Stimulated activated naive B cell treated with anti-CD40 and anti-IgM and Interleukin-4, amounts not matched to agents 10 μg/mL and 1 μg/mL and 100 μg/mL, for 72 hours (primary cell): ENCODE data around the gene NTSR1.
A peak's percentile ranks its signal among the peaks of the same experiment; 100 is the strongest.
"Not testable (repeated sequence)": the region's sequence is repeated elsewhere in the genome, so short reads cannot be mapped to it uniquely, and the experiment has no call there.

Source experiments
- ATAC-seq, 2 donors: fragments of 150-1000 bp; cut with Tn5 transposase; replicated peaks; 2 replicates each; pipeline ENCODE4 v1.10.0; 2021; ENCODE audit warnings: moderate library complexity in 1 of 2
- DNase-seq: peaks from one replicate; pipeline ENCODE4 v3.0.0; 2021
- H3K27ac Mint-ChIP-seq: one replicate; pipeline ENCODE4 v1.8.0; 2022; ENCODE audit warnings: mild to moderate bottlenecking, mixed read lengths
- H3K27me3 Mint-ChIP-seq, 2 donors: one replicate each; pipeline ENCODE4 v1.8.0; 2022; ENCODE audit warnings: mixed read lengths in 2 of 2
- H3K36me3 Mint-ChIP-seq, 2 donors: one replicate each; pipeline ENCODE4 v1.8.0; 2022; ENCODE audit warnings: mixed read lengths in 2 of 2, mild to moderate bottlenecking in 1 of 2
- H3K4me1 Mint-ChIP-seq, 2 donors: one replicate each; pipeline ENCODE4 v1.8.0; 2022; ENCODE audit warnings: mixed read lengths in 2 of 2, mild to moderate bottlenecking in 1 of 2
- H3K4me3 Mint-ChIP-seq, 2 donors: one replicate each; pipeline ENCODE4 v1.8.0; 2022; ENCODE audit warnings: mild to moderate bottlenecking in 2 of 2, mixed read lengths in 2 of 2, moderate library complexity in 1 of 2
- H3K9me3 Mint-ChIP-seq, 2 donors: one replicate each; pipeline ENCODE4 v1.8.0; 2022; ENCODE audit warnings: mixed read lengths in 2 of 2, mild to moderate bottlenecking in 1 of 2

Gene NTSR1

DNA sequence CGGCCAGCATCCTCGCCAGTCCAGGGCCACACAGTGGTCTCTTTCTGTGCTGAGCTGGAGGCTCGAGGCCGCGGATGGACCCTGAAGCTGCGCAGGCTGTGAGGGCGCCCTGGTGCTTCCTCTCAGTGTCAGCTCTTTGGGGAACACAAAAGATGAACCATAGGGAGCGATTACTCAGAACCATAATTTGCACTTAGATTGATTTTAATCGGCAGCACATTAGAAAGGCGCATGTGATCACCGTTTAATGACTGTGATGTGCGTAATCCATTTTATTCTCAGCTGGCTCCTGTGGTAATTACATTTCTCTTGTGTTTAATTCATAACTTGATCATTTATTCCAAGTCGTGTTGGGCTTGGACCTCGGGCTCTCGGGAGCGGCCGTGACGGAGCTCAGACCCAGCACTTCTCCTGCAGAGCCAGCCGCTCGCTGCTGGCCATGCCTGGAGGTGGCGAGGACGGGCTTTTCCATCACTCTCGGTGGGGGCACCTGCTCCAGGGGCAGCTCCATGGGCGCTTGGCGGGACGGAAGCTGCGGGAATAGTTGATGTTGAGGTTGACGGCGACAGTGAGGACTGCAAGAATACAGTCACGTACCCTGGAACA, 25.6 kb upstream of the NTSR1 start:
- H3K4me3 Mint-ChIP-seq: no peak overlapping the region
- H3K4me1 Mint-ChIP-seq: peaks cover 17 to 23% of the 10 kb centered on the region in 2 donors
- peaks cover 5 to 23% of the 10 kb centered on the region in 2 donors for H3K36me3 Mint-ChIP-seq
- DNase-seq (no peak), ATAC-seq (no peak)
- H3K27me3 Mint-ChIP-seq: peaks cover 25 to 37% of the 10 kb centered on the region in 2 donors
- H3K27ac Mint-ChIP-seq: no peak overlapping the region
- H3K9me3 Mint-ChIP-seq: peaks cover 3 to 5% of the 10 kb centered on the region in 2 donors

- Mint-ChIP-seq H3K27me3 (peaks cover 22 to 40% of the 10 kb centered on the region in 2 donors), H3K36me3 (peaks cover 5 to 20% of the 10 kb centered on the region in 2 donors), H3K4me1 (peaks cover 13 to 18% of the 10 kb centered on the region in 2 donors)
- not testable (repeated sequence) for H3K4me3 Mint-ChIP-seq, H3K9me3 Mint-ChIP-seq, DNase-seq, H3K27ac Mint-ChIP-seq, ATAC-seq
These were observed 24.8 kb upstream of the NTSR1 start for GRCh38 chr20:62683660-62684322.

GRCh38 chr20:62684981-62685380, 23.7 kb upstream of the NTSR1 start:
- H3K36me3 Mint-ChIP-seq: peaks cover 5 to 15% of the 10 kb centered on the region in 2 donors
- peaks cover 12 to 16% of the 10 kb centered on the region in 2 donors for H3K4me1 Mint-ChIP-seq
- ATAC-seq (no peak), DNase-seq (no peak)
- no peak overlapping the region for H3K4me3 Mint-ChIP-seq
- peaks cover 0 to 5% of the 10 kb centered on the region in 2 donors for H3K9me3 Mint-ChIP-seq
- H3K27me3 Mint-ChIP-seq: peaks cover 22 to 46% of the 10 kb centered on the region in 2 donors
- H3K27ac Mint-ChIP-seq: no peak overlapping the region

DNA sequence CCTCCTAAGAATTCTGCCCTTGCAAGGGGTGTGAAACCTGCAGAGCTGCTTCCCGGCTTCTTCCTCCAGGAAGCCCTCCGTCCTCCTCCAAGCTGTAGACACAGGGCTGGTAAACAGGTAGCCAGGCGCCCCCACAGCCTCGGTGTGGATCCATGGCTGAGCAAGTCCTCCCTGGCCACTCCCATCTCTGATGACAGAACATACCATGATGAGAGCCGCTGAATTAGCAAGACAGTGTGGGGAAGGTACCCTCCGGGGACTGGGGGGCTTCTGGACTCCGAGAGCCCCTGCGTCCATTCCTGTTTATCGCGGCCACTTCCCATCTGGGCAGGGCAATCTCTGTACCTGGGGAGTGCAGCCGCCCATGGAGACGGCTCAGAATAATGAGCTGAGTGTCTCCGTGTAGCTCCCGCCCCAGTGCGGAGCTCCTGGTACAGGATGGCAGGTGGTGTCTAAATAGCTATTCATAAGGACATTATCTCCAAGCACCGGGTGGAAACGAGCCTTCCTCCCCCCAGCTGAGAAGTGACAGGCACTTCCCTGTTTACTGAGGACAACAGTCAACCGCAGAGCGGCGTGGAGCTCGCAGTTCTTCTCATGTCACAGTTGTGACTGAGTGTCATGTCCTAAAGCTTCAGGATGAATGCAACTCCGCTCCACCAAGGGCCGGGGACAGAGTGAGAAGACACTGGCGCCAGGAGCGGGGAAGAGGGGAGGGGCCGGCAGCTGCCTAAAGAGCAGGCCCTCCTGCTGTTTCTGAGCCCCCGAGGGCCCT, 22.7 kb upstream of the NTSR1 start:
- H3K36me3 Mint-ChIP-seq: peaks cover 5 to 9% of the 10 kb centered on the region in 2 donors
- peaks cover 14 to 22% of the 10 kb centered on the region in 2 donors for H3K4me1 Mint-ChIP-seq
- H3K27me3 Mint-ChIP-seq: peaks cover 22 to 50% of the 10 kb centered on the region in 2 donors
- no peaks in the 10 kb centered on the region for H3K9me3 Mint-ChIP-seq
- DNase-seq: no peak
- H3K27ac Mint-ChIP-seq: no peak overlapping the region
- peak; percentile 75 to 84 for ATAC-seq
- no peak overlapping the region for H3K4me3 Mint-ChIP-seq

GRCh38 chr20:62686869-62687830, 21.5 kb upstream of the NTSR1 start:
- no peak overlapping the region for H3K27ac Mint-ChIP-seq

GRCh38 chr20:62688083-62688482, 20.6 kb upstream of the NTSR1 start:
- DNase-seq (no peak), ATAC-seq (no peak)
- Mint-ChIP-seq H3K4me1 (peaks cover 20 to 43% of the 10 kb centered on the region in 2 donors), H3K36me3 (peaks cover 5 to 6% of the 10 kb centered on the region in 2 donors), H3K27ac (peak overlapping the region; percentile 7), H3K9me3 (no peaks in the 10 kb centered on the region), H3K4me3 (no peak overlapping the region), H3K27me3 (peaks cover 26 to 59% of the 10 kb centered on the region in 2 donors)

More at GRCh38 chr20:62686869-62687830, 21.5 kb upstream of the NTSR1 start:
- no peaks in the 10 kb centered on the region for H3K9me3 Mint-ChIP-seq
- H3K36me3 Mint-ChIP-seq: peaks cover 5 to 8% of the 10 kb centered on the region in 2 donors
- ATAC-seq (no peak), DNase-seq (no peak)
- H3K27me3 Mint-ChIP-seq: peaks cover 22 to 50% of the 10 kb centered on the region in 2 donors
- H3K4me1 Mint-ChIP-seq: peaks cover 20 to 33% of the 10 kb centered on the region in 2 donors
- H3K4me3 Mint-ChIP-seq: no peak overlapping the region

GRCh38 chr20:62688855-62689460, 19.7 kb upstream of the NTSR1 start:
- H3K27me3 Mint-ChIP-seq: peaks cover 31 to 67% of the 10 kb centered on the region in 2 donors
- DNase-seq: no peak
- H3K27ac Mint-ChIP-seq: no peak overlapping the region
- H3K36me3 Mint-ChIP-seq: peaks cover 2 to 3% of the 10 kb centered on the region in 2 donors
- H3K4me1 Mint-ChIP-seq: peaks cover 20 to 48% of the 10 kb centered on the region in 2 donors
- H3K9me3 Mint-ChIP-seq: no peaks in the 10 kb centered on the region
- ATAC-seq: no peak
- no peak overlapping the region for H3K4me3 Mint-ChIP-seq

- H3K27ac Mint-ChIP-seq: no peak overlapping the region
- DNase-seq (no peak), ATAC-seq (no peak)
- H3K4me1 Mint-ChIP-seq: peaks cover 20 to 48% of the 10 kb centered on the region in 2 donors
- no peaks in the 10 kb centered on the region for H3K9me3 Mint-ChIP-seq
- H3K27me3 Mint-ChIP-seq: peaks cover 28 to 68% of the 10 kb centered on the region in 2 donors
- no peak overlapping the region for H3K4me3 Mint-ChIP-seq
- H3K36me3 Mint-ChIP-seq: peaks cover 0 to 2% of the 10 kb centered on the region in 2 donors
These were observed 18.8 kb upstream of the NTSR1 start for GRCh38 chr20:62689861-62690260.

GRCh38 chr20:62690261-62690820, 18.3 kb upstream of the NTSR1 start:
- ATAC-seq (no peak), DNase-seq (no peak)
- Mint-ChIP-seq H3K27me3 (peaks cover 27 to 64% of the 10 kb centered on the region in 2 donors), H3K4me1 (peaks cover 19 to 46% of the 10 kb centered on the region in 2 donors), H3K4me3 (no peak overlapping the region), H3K36me3 (peaks cover 0 to 2% of the 10 kb centered on the region in 2 donors), H3K9me3 (no peaks in the 10 kb centered on the region), H3K27ac (peak overlapping the region; percentile 47)

GRCh38 chr20:62691487-62691886, 17.1 kb upstream of the NTSR1 start:
- ATAC-seq: peak; percentile 70 to 78
- DNase-seq: peak; percentile 15
- H3K27ac Mint-ChIP-seq: peak overlapping the region; percentile 90
- peaks cover 13 to 35% of the 10 kb centered on the region in 2 donors for H3K4me1 Mint-ChIP-seq
- H3K4me3 Mint-ChIP-seq: peak overlapping the region; percentile 44 to 62
- peaks cover 0 to 2% of the 10 kb centered on the region in 2 donors for H3K36me3 Mint-ChIP-seq
- H3K9me3 Mint-ChIP-seq: no peaks in the 10 kb centered on the region
- peaks cover 20 to 52% of the 10 kb centered on the region in 2 donors for H3K27me3 Mint-ChIP-seq

DNA sequence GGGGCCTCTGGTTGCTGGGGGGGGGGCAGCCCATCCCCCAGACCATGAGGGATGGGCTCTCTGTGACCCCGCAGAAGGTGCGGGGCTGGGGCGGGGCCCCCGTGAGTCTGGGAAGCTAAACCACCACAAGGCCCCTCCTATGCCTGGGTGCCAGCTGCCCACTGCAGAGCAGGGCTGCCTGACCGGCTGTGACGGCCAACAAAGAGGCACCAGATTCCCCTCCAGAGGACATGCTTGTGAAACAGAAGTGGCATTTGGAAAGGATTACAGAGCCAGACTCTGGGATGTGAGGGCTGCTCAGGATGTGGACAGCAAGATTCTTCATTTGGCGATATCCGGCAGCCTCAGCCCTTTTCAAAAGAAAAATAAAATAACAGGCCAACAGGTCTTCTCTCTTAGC, 16.5 kb upstream of the NTSR1 start:
- ATAC-seq (no peak), DNase-seq (no peak)
- Mint-ChIP-seq H3K36me3 (no peaks in the 10 kb centered on the region), H3K27ac (no peak overlapping the region), H3K4me3 (no peak overlapping the region), H3K4me1 (peaks cover 9 to 31% of the 10 kb centered on the region in 2 donors), H3K27me3 (peaks cover 17 to 49% of the 10 kb centered on the region in 2 donors), H3K9me3 (no peaks in the 10 kb centered on the region)

DNA sequence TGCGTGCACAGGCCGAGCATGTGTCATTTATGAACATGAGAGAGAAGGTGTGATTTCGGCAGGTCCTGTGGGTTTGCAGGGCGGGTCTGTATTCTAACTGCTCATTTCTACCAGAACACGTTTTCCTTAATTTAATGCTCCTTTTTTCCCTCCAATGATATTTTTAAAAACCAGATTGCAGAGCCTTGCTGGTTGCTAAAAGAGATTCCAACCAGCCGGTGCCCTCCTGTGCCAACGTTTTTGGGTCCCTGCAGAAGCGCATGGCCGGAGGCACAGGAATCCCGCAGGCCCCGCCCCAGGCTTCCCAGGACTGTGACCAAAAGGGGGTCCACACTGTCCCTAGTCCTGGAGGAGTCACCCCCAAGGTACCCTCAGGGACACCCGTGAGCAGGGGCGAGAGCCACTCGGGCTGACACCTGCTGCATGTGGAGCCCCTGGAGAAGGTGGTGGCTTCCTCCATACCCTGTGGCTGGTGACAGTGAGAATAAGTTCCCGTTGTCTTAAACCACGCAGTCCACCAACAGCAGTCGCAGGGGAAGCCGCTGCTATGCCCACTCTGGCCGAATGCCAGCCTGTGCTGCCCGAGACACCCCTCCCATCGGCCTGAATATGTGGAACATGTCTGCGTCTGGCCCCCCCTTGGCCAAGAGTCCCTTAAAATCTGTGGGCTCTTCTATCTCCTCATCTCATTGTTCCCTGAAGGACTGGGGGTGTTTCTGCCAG, 15.7 kb upstream of the NTSR1 start:
- no peak for ATAC-seq
- H3K4me1 Mint-ChIP-seq: peaks cover 9 to 31% of the 10 kb centered on the region in 2 donors

More for the DNA sequence above, 15.7 kb upstream of the NTSR1 start:
- Mint-ChIP-seq H3K36me3 (no peaks in the 10 kb centered on the region), H3K4me3 (no peak overlapping the region), H3K9me3 (no peaks in the 10 kb centered on the region), H3K27ac (no peak overlapping the region), H3K27me3 (peaks cover 14 to 46% of the 10 kb centered on the region in 2 donors)
- no peak for DNase-seq
